Measurements from ENCODE around the gene KLRC4.
A peak's percentile ranks its signal among the peaks of the same experiment; 100 is the strongest.
"Not testable (repeated sequence)": the region's sequence is repeated elsewhere in the genome, so short reads cannot be mapped to it uniquely, and the experiment has no call there.

KLRC4 gene
- total RNA-seq: 0 to 0.20 reads per million in 2 donors

DNA sequence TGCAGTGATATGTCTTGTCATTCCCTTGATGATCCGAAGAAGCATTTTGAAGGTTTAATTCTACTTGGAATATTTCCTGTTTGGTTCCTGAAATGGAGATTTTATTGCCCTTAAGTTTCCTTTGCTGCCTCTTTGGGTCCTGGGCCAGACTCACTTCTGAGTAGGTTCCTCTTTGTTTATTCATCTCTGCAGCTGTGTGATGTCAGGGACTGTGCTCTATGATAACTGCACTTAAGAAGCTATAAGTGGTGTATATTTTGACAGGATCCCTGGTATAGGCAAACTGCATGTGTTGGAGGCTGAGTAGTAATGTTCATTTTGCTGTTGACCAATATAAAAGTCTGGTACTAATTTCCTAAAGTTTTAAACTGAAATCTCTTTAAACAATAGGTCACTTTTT lies at the start of gene KLRC4:
Gene KLRC4 (minus strand): TSS at position 366 of the 400 bp plus-strand sequence. CDS start 182 bp downstream, at position 184.
- DNase-seq: no peak

DNA sequence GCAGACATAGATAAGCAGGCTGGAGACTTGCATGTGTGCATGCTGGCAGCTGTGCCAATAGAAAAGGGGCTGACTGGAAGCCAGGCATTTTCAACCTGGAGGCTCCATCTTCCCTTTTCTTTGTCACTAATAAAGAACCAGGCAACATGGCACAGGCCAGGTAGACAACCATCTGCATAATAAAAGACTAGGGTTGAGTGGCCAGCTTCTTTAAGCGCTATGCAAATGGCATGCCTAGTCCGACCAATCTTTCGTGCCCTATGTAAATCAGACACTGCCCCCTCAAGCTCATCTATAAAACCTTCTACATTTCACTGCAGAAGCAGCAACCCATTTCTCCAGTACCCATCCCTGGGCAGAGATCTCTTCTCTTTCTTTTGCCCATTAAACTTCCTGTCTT lies 48.2 kb upstream of the KLRC4 start:
- no peak for DNase-seq

DNA sequence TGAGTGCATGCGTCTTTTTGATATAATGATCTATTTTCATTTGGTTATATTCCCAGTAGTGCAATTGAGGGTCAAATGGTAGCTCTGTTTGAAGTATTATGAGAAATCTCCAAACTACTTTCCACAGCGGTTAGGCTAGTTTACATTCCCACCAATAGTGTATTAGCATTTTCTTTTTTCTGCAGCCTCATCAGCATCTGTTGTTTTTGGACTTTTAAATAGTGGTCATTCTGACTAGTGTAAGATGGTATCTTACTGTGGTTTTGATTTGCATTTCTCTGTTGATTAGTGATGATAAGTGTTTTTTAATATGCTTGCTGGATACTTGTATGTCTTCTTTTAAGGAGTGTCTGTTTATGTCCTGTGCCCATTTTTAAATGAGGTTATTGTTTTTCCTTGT lies 47.3 kb upstream of the KLRC4 start:
- no peak for DNase-seq

- DNase-seq: no peak
Observed at GRCh38 chr12:10455766-10456165, 46.2 kb upstream of the KLRC4 start.

DNA sequence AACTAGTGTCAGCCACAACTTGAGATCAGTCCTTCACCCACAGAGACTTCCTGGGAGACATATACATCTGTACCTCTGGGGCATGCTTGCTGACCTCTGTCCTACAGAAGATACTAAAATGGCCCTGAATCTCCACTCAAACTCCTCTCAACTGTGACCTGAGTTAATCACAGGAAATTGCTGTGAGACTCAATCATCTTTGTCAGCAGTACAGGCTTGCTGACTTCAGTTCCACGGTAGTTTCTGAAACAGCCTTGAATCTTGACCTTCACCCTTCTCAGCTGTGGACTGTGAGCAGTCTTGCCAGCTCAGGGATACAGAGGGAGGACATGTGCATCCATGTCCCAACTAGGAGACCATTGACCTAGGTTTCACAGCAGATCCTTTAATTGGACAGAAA lies 45.0 kb upstream of the KLRC4 start:
- DNase-seq: no peak

GRCh38 chr12:10453156-10453555 lies 43.6 kb upstream of the KLRC4 start, which contains the start of gene KLRC1:
TSS of gene KLRC1 (minus strand) at chr12:10453377. CDS start at chr12:10451156, 2,221 bp downstream.
- peak in 1 of 5 experiments; percentile 10 for DNase-seq

GRCh38 chr12:10448236-10448635 lies 38.7 kb upstream of the KLRC4 start:
- DNase-seq: no peak

- DNase-seq: not testable (repeated sequence)
Observed at GRCh38 chr12:10446052-10446451, 36.5 kb upstream of the KLRC4 start.

DNA sequence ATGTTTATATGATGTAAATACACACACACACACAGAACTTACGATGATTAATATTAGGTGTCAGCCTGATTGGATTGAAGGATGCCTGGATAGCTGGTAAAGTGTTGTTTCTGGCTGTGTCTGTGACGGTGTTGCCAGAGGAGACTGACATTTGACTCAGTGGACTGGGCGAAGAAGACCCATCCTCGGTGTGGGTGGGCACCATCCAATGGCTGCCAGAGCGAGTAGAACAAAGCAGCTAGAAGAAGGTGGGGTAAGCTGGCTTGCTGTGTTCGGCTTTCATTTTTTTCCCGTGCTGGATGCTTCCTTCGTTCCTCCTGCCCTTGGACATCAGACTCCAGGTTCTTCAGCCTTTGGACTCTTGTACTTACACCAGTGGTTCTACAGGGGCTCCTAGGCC lies 31.6 kb upstream of the KLRC4 start:
- DNase-seq: not testable (repeated sequence)

DNA sequence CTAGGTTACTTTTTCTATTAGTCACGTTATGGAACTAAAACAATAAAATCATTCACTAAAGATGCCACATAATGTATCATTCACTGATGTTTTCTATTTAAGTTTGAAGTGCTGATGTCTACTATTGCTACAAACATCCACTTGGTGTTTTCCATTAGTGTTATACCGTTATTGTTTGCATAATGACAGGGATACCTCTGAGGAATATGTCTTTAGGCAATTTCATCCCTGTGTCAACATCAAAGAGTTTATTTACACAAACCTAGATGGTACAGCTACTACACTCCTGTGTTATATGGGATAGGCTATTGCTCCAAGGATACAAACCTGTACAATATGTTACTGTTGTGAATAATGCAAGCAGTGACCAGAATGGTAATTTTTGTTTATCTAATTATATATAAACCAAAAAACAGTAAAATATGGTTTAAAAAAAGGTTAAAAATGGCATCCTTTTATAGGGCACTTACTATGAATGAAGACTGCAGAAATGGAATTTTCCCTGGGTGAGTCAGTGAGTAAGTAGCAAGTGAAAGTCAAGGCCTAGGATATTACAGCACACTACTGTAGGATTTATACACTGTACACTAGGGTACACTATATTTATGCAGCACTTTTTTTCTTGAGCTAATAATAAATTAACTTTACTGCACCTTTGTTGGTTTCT lies 30.2 kb upstream of the KLRC4 start:
- DNase-seq: not testable (repeated sequence)

DNA sequence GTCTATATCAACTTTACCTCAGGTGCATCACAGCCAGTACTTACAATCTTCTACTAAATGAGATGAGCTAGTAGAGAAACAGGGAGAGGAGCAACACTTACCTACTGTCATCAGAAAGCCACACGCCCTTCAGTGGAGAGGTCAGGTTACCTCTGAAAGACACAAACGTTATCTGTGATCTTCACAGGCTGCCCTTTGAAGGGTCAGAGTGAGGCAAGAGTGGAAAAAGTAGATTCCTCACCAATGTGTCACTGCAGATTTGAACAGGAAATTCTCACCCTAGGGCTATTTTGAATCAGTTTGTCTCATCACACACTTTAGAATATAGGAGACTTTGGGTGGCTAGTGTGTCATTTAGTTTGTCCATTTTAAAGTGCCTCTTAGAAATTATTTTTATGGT lies 28.0 kb upstream of the KLRC4 start:
- not testable (repeated sequence) for DNase-seq

DNA sequence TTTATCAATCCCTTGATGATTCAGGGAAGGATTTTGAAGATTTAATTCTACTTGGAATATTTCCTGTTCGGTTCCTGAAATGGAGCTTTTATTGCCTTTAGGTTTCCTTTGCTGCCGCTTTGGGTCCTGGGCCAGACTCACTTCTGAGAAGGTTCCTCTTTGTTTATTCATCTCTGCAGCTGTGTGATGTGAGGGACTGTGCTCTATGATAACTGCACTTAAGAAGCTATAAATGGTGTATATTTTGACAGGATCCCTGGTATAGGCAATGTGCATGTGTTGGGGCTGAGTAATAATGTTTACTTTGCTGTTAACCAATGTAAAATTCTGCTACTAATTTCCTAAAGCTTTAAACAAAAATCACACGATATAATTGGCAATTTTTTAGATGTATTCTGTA lies 26.3 kb upstream of the KLRC4 start, which contains the start of gene KLRC2:
Gene KLRC2 (minus strand): TSS at position 195 of the 400 bp plus-strand sequence. CDS start 24 bp downstream, at position 171.
- not testable (repeated sequence) for DNase-seq

GRCh38 chr12:10430623-10431022 lies 21.1 kb upstream of the KLRC4 start:
- DNase-seq: not testable (repeated sequence)

- not testable (repeated sequence) for DNase-seq
Observed at GRCh38 chr12:10425938-10426337, 16.4 kb upstream of the KLRC4 start.

DNA sequence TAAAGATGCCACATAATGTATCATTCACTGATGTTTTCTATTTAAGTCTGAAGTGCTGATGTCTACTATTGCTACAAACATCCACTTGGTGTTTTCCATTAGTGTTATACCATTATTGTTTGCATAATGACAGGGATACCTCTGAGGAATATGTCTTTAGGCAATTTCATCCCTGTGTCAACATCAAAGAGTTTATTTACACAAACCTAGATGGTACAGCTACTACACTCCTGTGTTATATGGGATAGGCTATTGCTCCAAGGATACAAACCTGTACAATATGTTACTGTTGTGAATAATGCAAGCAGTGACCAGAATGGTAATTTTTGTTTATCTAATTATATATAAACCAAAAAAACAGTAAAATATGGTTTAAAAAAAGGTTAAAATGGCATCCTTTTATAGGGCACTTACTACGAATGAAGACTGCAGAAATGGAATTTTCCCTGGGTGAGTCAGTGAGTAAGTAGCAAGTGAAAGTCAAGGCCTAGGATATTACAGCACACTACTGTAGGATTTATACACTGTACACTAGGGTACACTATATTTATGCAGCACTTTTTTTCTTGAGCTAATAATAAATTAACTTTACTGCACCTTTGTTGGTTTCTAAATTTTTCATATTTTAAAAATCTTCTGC lies 14.8 kb upstream of the KLRC4 start:
- DNase-seq: not testable (repeated sequence)

DNA sequence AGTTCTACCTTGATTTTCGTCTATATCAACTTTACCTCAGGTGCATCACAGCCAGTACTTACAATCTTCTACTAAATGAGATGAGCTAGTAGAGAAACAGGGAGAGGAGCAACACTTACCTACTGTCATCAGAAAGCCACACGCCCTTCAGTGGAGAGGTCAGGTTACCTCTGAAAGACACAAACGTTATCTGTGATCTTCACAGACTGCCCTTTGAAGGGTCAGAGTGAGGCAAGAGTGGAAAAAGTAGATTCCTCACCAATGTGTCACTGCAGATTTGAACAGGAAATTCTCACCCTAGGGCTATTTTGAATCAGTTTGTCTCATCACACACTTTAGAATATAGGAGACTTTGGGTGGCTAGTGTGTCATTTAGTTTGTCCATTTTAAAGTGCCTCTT lies 12.6 kb upstream of the KLRC4 start:
- not testable (repeated sequence) for DNase-seq

- DNase-seq: not testable (repeated sequence)
Observed at GRCh38 chr12:10420334-10420733, 10.8 kb upstream of the KLRC4 start, which contains the start of gene KLRC3. TSS of gene KLRC3 (minus strand) at chr12:10420595. CDS start at chr12:10420550, 45 bp downstream.

DNA sequence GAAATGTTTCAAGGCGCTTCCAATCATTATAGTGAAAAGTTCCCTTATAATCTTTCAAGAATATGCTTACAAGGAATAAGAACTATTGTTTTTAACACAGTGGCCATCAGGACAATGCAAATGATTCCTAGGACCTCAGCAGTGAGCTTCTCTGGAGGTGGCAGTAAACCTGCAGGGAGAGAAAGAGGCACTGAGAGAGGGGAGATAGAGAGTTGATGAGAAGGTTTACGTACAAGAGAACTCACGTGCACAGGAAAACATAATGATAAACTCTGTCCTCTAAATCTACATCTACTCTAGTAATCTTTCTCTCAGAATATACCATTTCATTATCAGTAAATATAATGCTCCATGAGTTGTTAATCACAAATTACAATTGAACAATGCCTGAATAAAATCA lies 715 bp downstream of the KLRC4 start:
- DNase-seq: no peak

DNA sequence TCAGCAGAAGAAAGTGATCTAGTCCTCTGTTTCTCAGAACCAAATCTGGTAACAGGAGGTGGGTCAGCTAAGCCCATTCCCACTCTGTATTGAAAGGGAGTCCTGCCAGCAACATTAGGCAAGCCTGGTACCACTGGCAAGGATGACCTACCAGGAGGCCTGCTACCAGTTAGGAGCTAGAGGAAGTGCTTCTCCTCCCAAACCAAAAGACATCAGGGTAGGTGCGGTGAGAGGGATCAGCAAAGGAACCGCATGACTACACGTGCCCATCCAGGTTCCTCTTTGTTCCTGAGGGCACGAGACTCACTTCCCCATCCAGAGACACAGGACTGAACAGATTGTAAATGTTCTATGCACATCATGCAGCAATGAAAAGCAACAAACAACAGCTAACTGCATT lies 2.8 kb downstream of the KLRC4 start:
- no peak for DNase-seq

DNA sequence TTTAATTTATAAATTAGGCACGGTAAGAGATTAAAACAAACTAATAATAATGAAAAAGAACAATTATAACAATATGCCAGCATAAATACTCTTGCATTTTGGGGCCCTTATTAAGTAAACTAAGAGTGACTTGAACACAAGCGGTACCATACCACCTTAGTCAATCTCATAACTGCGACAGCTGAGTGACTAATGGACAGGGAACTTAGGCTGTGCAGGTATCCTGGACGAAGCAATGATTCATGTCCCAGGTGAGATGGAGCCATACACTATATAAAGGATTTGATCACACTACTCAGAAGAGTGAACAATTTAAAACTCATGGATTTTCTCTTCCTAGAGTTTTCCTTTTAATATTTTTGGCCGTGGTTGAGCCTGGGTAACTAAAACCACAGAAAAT lies 4.3 kb downstream of the KLRC4 start:
- no peak for DNase-seq

DNA sequence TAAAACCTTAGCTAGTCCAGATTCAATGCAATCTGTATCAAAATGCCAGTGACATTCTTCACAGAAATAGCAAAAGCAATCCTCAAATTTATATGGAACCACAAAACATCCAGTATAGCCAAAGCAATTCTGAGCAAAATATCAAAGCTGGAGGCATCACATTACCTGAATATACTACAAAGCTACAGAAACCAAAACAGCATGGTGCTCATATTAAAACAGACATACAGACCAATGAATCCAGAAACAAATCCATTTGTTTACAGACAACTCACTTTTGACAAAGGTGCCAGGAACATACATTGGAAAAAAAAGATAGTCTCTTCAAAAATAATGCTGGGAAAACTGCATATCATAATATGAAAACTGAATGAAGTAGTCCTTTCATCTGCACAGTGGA lies 4.8 kb downstream of the KLRC4 start:
- DNase-seq: no peak

DNA sequence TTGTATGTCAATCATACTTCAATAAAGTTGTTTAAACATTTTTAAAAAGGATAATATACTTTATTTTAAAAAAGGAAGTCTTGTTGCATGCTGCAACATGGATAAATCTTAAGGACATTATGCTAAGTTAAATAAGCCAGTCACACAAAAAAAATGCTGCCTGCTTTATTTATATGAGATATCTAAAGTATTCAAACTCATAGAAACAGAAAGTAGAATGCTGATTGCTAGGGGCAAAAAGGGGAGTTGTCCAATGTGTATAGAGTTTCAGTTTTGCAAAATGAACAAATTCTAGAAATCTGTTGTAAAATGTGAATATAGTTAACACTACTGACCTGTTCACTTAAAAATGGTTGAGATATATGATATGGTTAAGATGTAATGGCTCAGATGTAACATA lies 8.7 kb downstream of the KLRC4 start:
- no peak for DNase-seq

DNA sequence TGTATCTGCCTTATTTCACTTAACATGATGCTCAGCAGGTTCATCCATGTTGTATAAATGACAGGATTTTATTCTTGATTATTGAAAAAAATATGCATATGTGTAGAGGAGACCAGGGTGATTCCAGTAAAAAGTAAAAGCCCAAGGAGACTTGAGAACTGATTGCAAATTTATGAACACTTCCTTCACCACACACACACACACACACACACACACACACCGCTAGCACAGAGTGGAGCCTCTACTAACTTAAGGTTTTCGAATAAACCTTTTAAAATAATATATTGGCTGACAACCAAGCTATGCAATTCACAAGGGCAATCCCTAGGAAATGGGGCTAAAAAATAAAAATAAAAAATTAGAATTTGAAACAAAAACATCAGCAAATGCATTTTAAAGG lies 11.4 kb downstream of the KLRC4 start:
- DNase-seq: no peak

DNA sequence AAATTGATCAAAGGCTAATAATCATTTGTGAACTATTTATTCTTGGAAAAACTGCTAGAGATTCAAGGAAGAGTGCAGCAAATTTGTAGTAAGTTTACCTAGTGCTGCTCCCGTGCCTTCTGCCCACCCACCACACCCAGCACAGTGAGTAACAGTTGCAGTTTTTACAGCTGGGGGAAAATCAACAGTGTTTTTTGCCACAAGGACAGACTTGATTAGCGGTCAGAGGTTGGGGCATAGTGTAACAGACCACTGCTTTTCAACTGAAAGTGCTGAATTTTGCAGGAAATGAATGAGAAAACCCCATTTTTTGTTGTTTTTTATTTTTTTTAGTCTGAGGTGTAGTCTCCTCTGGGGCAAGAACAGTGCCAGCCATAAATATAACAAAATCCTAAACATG lies 12.3 kb downstream of the KLRC4 start:
- DNase-seq: peak in 1 of 5 experiments; percentile 48
